GM10248 (cell line): ENCODE data around the gene LITAF.

Experiments used
- CTCF ChIA-PET: fragments of 300-600 bp; sonication (Branson Sonifier 250); formaldehyde crosslinking; extraction: SDS; loops from one replicate; lab custom pipeline; 2021; ENCODE audit warnings: antibody characterized with exemption; lab: Yijun Ruan, JAX
- POLR2A ChIA-PET: fragments of 350-650 bp; sonication (Branson Sonifier 250); formaldehyde crosslinking; extraction: SDS; loops from one replicate; lab custom pipeline; 2020; ENCODE audit warnings: antibody characterized with exemption; lab: Yijun Ruan, JAX
- DNase-seq: peaks from one replicate; pipeline ENCODE4 v3.0.0; 2012; ENCODE audit errors: extremely low spot score
- CTCF ChIP-seq: IDR thresholded peaks from 2 replicates; pipeline ENCODE4 v1.5.1; 2012; ENCODE audit warnings: mild to moderate bottlenecking, low read depth; ENCODE audit errors: extremely low read depth, missing control alignments, control extremely low read depth

LITAF gene

GRCh38 chr16:11551842-11552241 is 34.9 kb downstream of the LITAF start:
- no peak for TF ChIP-seq CTCF
- POLR2A ChIA-PET = no interaction called here
- no peak for DNase-seq
- CTCF ChIA-PET = interaction anchor here (1.2 to 5.2 kb wide), 2 partner anchors 11 to 20 kb away, joined by 4 to 26 read pairs; no protein-coding TSS in a partner anchor

GRCh38 chr16:11550791-11551498 is 35.8 kb downstream of the LITAF start:
- DNase-seq = no peak
- ChIA-PET CTCF (interaction anchor here (1.2 to 5.2 kb wide), 2 partner anchors 12 to 19 kb away, joined by 4 to 26 read pairs; no protein-coding TSS in a partner anchor), POLR2A (no interaction called here)
- no peak for TF ChIP-seq CTCF

- ChIA-PET CTCF (interaction anchor here (0.8 to 3.9 kb wide), 3 partner anchors 13 to 30 kb away, joined by 3 to 24 read pairs (median 5); no protein-coding TSS in a partner anchor), POLR2A (interaction anchor here (0.5 kb wide), 1 partner anchor 231 kb away, joined by 3 read pairs; no protein-coding TSS in a partner anchor)
- TF ChIP-seq CTCF = no peak
- DNase-seq = no peak
These were observed 39.4 kb downstream of the LITAF start for GRCh38 chr16:11547118-11547916.

GRCh38 chr16:11546608-11547061 is 40.1 kb downstream of the LITAF start:
- POLR2A ChIA-PET = no interaction called here
- DNase-seq = no peak
- TF ChIP-seq CTCF = no peak
- CTCF ChIA-PET = interaction anchor here (1.1 to 3.9 kb wide), 3 partner anchors 14 to 35 kb away, joined by 3 to 24 read pairs (median 5); no protein-coding TSS in a partner anchor

- POLR2A ChIA-PET = no interaction called here
- no peak for TF ChIP-seq CTCF
- no peak for DNase-seq
- CTCF ChIA-PET = no interaction called here
These were observed 42.9 kb downstream of the LITAF start for GRCh38 chr16:11543661-11544393.
